Hematopoietic multipotent progenitor cell (in vitro differentiated cells): Measurements from ENCODE around the gene UGT3A1. TPM values are rescaled to one million over a fixed set of nuclear protein-coding genes. Genes with fewer than 3 reads are reported as not detected.

ENCODE experiments used
- DNase-seq, 3 donors: peaks; one replicate each; pipeline ENCODE4 v3.0.0-alpha.2; 2011 to 2015; ENCODE audit warnings: low read depth in 2 of 3, low spot score in 2 of 3
- total RNA-seq: library from RNA; depleted of rRNA; stranded (reverse); fragments of >200 nt; gene quantifications from one replicate; pipeline ENCODE4 v1.2.3, GENCODE V29; 2012

The UGT3A1 gene
- total RNA-seq, 1 donor: under 0.01 TPM

- DNase-seq: no peak
These were observed 70.3 kb downstream of the UGT3A1 start for GRCh38 chr5:35920890-35921289.

- DNase-seq: no peak
These were observed 72.0 kb downstream of the UGT3A1 start for GRCh38 chr5:35919191-35919590.

DNA sequence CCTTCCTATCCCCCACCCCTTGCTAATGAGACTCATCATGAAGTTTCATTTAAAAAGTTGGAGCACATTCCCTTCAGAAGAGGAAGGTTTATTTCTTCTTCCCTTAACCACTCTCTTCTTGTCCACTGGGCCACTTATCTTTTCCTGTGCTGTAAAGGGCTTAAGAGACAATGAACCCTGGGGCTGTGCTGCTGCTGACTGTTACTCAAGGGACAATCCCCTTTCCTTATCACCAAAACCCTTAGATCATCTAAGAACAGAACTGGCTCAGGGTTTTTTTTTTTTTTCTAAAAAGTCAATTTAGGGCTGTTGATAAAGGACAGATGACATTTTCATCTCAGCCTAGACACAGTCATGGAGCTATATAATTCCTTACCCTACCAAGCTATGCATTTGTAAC, 82.4 kb downstream of the UGT3A1 start:
- DNase-seq: peak in 1 of 3 donors; percentile 38

DNA sequence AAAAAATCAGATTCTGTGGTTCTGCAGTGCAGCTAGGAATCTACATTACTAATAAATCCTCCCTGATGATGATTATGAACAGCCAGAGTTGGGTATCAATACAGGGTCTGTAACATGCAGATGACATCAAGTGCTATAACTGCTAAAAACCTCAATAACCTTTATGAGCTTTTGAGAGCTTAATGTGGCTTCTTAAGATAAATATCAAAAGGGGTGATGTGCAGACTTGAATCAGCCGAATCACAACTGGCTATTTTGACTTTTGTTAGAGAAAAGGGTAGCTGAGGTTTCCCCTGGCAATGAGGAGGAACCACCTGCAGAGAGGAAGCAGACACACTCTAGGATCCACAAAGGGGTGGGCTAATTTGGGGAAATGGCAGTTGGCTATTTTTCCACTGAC, 83.0 kb downstream of the UGT3A1 start:
- peak in 2 of 3 donors; percentile 52 to 93 for DNase-seq

- no peak for DNase-seq
These were observed 86.6 kb downstream of the UGT3A1 start for GRCh38 chr5:35904443-35905132.

GRCh38 chr5:35903631-35904203, 87.5 kb downstream of the UGT3A1 start:
- no peak for DNase-seq

GRCh38 chr5:35902046-35902672, 89.0 kb downstream of the UGT3A1 start:
- no peak for DNase-seq

Other genes with a start within 250 kb of the UGT3A1 start
- gene IL7R, start 134.5 kb downstream of the UGT3A1 start, total RNA-seq: 0.81 TPM
- not detected for gene CAPSL, start 52.8 kb downstream of the UGT3A1 start, total RNA-seq
- 0.54 TPM for gene UGT3A2, start 75.5 kb upstream of the UGT3A1 start, total RNA-seq
- gene LMBRD2, start 160.5 kb upstream of the UGT3A1 start, total RNA-seq: 3.8 TPM
- gene SKP2, start 160.7 kb upstream of the UGT3A1 start, total RNA-seq: 29.1 TPM